Adrenal gland (tissue), 5 donors: ENCODE results near the gene TBL1XR1.

Source experiments
- POLR2A ChIP-seq, 2 donors: fragments of 450-650 bp; IDR thresholded peaks; one replicate each; pipeline ENCODE4 v1.6.1; 2017; ENCODE audit warnings: antibody characterized with exemption in 2 of 2, mild to moderate bottlenecking in 2 of 2, moderate library complexity in 1 of 2
- TF ChIP-seq, protein P1 (sequence below), 6 experiments: fragments of 450-650 bp in 4 of 6; fragments of 200-600 bp in 2 of 6; sonication (generic) in 1 of 6; IDR thresholded peaks; 1 replicate in 5 of 6; 2 replicates in 1 of 6; pipeline versions ENCODE4 v1.5.1 to v1.8.0; 2016 to 2021; ENCODE audit warnings: antibody characterized with exemption in 6 of 6, mild to moderate bottlenecking in 2 of 6, moderate library complexity in 1 of 6
- donor health status: DM: no; HTN: no; CAD: no.

- no peak for TF ChIP-seq POLR2A (IDR thresholded peaks at IDR 0.05)
- TF ChIP-seq, protein P1, sequence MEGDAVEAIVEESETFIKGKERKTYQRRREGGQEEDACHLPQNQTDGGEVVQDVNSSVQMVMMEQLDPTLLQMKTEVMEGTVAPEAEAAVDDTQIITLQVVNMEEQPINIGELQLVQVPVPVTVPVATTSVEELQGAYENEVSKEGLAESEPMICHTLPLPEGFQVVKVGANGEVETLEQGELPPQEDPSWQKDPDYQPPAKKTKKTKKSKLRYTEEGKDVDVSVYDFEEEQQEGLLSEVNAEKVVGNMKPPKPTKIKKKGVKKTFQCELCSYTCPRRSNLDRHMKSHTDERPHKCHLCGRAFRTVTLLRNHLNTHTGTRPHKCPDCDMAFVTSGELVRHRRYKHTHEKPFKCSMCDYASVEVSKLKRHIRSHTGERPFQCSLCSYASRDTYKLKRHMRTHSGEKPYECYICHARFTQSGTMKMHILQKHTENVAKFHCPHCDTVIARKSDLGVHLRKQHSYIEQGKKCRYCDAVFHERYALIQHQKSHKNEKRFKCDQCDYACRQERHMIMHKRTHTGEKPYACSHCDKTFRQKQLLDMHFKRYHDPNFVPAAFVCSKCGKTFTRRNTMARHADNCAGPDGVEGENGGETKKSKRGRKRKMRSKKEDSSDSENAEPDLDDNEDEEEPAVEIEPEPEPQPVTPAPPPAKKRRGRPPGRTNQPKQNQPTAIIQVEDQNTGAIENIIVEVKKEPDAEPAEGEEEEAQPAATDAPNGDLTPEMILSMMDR (IDR thresholded peaks at IDR 0.05) = no peak
Measured at GRCh38 chr3:177136741-177137140, 60.5 kb downstream of the TBL1XR1 start.
